NCI-H1436 (cell line): ENCODE measurements around the gene TMEM165.
"Not testable (repeated sequence)": the region's sequence is repeated elsewhere in the genome, so short reads cannot be mapped to it uniquely, and the experiment has no call there.

ENCODE experiments used
- DNase-seq: peaks from one replicate; lab custom pipeline; 2025; lab: John Stamatoyannopoulos, UW

TMEM165 gene

DNA sequence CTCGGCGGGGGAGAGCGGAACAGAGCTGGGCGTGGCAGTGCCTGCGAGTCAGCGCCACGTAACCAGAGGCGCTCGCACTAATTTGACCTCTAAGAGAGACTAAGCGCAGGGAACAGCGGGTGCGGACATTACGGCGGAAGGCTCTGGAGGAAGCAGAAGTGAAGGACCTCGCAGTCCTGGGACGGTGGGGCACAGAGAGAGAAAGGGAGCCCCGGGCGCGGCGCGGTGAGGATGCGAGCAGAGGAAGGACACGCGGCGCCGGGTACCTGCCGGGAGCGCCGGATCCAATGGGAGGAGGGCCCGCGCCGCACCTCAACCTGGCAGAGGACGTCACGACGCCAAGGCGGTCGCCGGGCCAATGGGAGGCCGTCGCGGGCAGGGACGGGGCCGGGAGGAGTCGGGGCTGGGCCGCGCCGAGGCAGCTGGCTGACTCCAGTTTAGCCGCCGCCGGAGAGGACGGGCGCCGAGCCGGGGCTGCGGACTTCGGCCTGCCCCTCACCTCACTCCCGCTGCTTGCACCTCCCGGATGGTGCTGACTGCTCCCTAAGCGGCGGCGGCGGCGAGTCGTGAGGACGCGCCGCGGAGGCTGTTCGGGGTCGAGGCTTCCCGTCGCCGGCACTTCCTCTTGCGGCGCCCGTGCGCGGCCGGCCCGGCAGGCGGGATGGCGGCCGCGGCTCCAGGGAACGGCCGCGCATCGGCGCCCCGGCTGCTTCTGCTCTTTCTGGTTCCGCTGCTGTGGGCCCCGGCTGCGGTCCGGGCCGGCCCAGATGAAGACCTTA is at the start of gene TMEM165:
Gene TMEM165 (plus strand): TSS at position 429 of the 779 bp plus-strand sequence. CDS start 233 bp downstream, at position 662.
- DNase-seq = peak; percentile 90

- DNase-seq = peak; percentile 57
Measured at GRCh38 chr4:55345980-55346850, 49.5 kb upstream of the TMEM165 start, which contains the start of gene SRD5A3. Gene SRD5A3 (plus strand): TSS chr4:55346242. CDS start chr4:55346337, 95 bp downstream.

DNA sequence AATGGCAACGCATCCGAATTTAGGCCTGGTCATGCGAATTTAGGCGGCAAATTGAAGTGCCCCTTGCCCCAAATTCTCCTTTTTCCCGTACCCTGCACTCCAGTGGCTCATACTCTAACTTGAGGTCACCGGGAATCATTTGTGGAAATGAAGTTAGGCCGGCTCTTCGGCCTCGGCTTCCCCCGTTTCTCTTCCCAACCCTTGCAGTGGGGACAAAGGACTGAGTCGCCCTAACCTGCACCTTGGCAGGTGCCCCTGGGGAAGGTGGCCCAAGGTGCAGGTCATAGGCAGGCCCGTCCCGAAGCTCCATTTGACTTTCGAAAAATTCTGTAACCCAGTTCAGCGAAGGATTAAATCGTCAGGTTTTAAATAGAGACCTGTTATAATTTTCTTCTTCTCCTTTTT is 48.9 kb upstream of the TMEM165 start:
- DNase-seq = no peak

DNA sequence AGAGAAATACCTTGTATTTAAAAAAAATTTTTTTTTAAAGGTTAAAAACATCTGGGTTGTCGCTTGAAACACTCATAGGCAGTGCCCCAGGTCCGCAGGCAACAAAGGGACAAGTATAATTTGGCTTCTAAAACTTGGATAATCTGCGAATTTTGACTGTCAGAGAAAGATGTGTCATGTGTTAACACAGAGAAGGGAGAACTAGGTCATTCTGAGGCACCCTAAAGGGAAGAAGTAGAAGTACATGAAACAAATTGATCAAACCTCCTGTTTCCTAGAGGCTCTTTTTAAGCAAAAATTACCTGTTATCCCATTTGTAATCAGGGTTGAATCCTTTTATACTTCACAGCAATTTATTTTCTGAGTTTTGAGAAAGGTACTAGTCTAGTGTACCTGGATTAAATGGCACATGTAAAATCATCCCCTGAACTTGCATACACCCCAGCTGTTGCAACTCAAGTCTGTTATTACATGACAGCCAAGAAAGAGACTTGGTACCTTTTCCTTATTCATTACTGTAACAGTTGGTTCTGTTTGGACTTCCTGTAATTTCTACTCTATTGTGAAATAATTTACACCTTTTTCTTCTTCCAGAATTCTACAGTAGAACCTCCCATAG is 48.0 kb upstream of the TMEM165 start:
- DNase-seq = no peak

DNA sequence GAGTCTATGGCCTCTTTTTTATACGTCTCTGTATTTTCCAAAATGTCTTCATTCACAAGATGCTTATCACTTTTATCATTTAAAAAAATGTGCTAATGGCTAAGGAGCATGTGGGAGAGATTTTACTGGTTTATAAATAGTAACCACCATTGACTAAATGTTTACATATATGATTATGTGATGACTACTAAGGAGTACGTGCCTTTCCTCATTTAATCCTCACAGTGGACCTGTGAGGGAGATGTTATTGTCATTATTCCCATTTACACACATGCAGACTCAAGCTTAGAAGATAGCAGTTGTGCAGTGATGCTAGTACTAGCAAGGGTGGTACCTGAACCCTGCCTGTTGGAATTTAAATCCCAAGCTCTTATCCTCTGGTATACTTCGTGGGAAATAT is 47.3 kb upstream of the TMEM165 start:
- DNase-seq = no peak

DNA sequence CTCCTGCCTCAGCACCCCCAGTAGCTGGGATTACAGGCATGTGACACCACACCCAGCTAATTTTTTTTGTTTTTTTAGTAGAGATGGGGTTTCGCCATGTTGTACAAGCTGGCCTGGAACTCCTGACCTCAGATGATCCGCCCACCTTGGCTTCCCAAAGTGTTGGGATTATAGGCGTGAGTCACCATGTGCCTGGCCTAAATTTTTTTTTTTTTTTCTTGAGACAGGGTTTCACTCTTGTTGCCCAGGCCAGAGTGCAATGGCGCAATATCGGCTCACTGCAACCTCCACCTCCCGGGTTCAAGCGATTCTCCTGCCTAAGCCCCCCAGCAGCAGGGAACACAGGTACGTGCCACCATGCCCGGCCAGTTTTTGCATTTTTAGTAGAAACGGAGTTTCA is 44.9 kb upstream of the TMEM165 start:
- not testable (repeated sequence) for DNase-seq

- no peak for DNase-seq
Measured at GRCh38 chr4:55351824-55352223, 43.9 kb upstream of the TMEM165 start.

GRCh38 chr4:55352726-55353125 is 43.0 kb upstream of the TMEM165 start:
- DNase-seq = no peak

GRCh38 chr4:55353228-55353747 is 42.5 kb upstream of the TMEM165 start:
- DNase-seq = not testable (repeated sequence)

- DNase-seq = no peak
Measured at GRCh38 chr4:55354648-55355047, 41.1 kb upstream of the TMEM165 start.

GRCh38 chr4:55355555-55355954 is 40.2 kb upstream of the TMEM165 start:
- DNase-seq = peak; percentile 35

- no peak for DNase-seq
Measured at GRCh38 chr4:55356991-55357461, 38.7 kb upstream of the TMEM165 start.

- DNase-seq = no peak
Measured at GRCh38 chr4:55358246-55358645, 37.5 kb upstream of the TMEM165 start.

DNA sequence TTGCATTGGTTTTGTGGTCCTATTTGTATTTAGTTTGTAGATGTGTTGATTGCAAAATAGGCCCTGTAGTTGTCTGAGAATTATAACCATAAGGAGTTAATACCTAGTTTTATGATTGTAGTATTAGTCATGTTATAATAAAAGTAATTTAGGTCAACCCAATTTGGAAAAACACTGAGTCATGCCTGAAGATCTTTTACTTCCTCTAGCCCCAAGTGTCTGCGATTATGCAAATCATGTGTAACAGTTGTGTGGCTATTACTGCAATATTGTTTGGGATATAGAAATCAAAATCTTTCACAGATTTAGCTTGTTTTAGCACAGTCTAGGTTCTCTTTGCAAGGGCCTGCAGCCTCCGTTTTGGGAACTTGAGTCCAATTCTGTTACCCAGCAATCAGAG is 37.1 kb upstream of the TMEM165 start:
- no peak for DNase-seq

DNA sequence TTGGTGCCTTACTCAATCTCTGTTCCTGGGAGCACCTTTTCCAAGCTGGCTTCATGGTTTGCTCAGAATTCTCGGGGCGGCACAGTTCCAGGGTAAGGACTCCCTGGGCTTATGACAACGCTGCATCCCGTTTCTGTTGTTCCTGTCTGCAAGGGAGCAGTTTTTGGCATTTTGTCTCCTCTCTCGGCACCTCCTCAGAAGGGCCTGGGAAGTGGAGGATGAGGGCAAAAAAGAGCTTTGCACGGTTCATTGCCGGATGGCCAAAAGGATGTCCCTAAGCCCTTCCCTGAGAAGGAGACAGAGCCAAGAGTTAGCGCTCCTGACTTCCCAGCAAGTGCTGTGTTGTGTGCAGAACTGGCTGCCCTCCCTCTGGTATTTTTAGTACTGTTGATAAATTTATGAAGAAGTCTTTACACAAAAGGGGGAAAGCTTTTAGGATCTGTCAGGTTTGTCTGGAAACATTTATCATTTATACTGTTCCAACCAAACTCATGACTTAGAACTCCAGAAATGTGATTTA is 36.3 kb upstream of the TMEM165 start:
- no peak for DNase-seq

- not testable (repeated sequence) for DNase-seq
Measured at GRCh38 chr4:55362938-55363337, 32.8 kb upstream of the TMEM165 start.

DNA sequence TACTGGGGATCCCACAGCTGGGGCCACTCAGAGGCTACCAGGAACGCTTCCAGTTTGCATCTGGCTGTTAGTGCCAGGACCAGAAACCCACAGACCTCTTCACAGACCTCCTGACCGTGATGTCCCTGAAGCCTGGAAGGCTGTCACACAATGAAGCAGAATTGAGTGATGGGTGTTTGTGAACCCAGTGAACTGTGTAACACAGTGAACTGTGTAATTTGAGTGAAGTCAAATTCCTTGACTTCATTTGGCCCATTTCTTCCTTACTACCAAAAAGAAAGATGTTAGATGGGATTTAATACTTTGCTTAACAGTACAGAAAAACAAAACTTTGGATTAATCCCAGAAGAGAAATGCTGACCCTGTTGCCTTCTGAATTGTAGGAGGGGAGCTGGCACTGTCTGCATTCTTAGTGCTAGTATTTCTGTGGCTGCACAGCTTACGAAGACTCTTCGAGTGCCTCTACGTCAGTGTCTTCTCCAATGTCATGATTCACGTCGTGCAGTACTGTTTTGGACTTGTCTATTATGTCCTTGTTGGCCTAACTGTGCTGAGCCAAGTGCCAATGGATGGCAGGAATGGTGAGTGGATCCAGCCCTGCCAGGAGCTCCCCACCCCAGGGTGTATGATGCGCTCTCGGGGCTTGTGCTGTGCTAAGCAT is 31.9 kb upstream of the TMEM165 start:
- DNase-seq = no peak

- no peak for DNase-seq
Measured at GRCh38 chr4:55364691-55365344, 30.9 kb upstream of the TMEM165 start.

GRCh38 chr4:55365345-55365728 is 30.4 kb upstream of the TMEM165 start:
- no peak for DNase-seq

DNA sequence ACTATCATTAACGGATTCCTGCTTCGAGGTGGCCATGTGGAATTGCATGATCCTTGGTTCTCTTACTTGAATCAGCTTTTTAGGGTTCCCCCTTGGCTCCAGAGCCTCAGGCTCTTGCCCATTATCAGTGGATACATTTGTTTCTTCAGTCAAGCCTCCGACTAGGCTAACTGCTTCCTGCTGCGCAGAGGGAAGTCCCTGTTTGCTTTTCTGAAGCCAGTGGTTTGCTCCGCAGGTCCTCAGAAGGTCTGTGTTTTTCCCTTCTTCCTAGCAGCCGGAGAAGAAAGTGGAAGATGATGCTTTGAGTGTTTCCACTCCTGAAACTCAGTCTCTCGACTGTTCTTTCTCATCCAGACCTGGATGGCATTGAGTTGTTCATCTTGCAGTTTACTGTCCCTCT is 29.1 kb upstream of the TMEM165 start:
- no peak for DNase-seq
